Effector memory CD4-positive, alpha-beta T cell (primary cell): Measurements from ENCODE around the gene TMIGD1.
"Not testable (repeated sequence)": the region's sequence is repeated elsewhere in the genome, so short reads cannot be mapped to it uniquely, and the experiment has no call there.

ENCODE experiments used
- DNase-seq, 3 donors: peaks; one replicate each; pipeline ENCODE4 v3.0.0-alpha.2; 2020
- H3K27ac ChIP-seq: 2 replicates; pipeline ENCODE4 v1.7.0; 2013; ENCODE audit warnings: mild to moderate bottlenecking, low read length, moderate library complexity; ENCODE audit not compliant: insufficient read depth, poor library complexity, severe bottlenecking
- H3K27me3 ChIP-seq: replicated peaks from 2 replicates; pipeline ENCODE4 v1.7.0; 2013; ENCODE audit warnings: mild to moderate bottlenecking, low read length; ENCODE audit not compliant: insufficient read depth, control insufficient read depth, poor library complexity, severe bottlenecking
- H3K36me3 ChIP-seq: 2 replicates; pipeline ENCODE4 v1.7.0; 2013; ENCODE audit warnings: mild to moderate bottlenecking, low read length, moderate library complexity; ENCODE audit not compliant: control insufficient read depth, insufficient read depth
- H3K4me1 ChIP-seq: 2 replicates; pipeline ENCODE4 v1.7.0; 2013; ENCODE audit warnings: low read length, mild to moderate bottlenecking; ENCODE audit not compliant: control insufficient read depth, insufficient read depth, poor library complexity, severe bottlenecking
- H3K4me3 ChIP-seq: 2 replicates; pipeline ENCODE4 v1.7.0; 2013; ENCODE audit warnings: low read length, low read depth, mild to moderate bottlenecking; ENCODE audit not compliant: insufficient read depth, poor library complexity, severe bottlenecking
- H3K9me3 ChIP-seq: 2 replicates; pipeline ENCODE4 v1.7.0; 2013; ENCODE audit warnings: mild to moderate bottlenecking, low read length, moderate library complexity; ENCODE audit not compliant: control insufficient read depth

TMIGD1 gene

GRCh38 chr17:30360086-30360808 lies 26.4 kb upstream of the TMIGD1 start:
- Histone ChIP-seq H3K4me3 (no peak overlapping the region), H3K27me3 (no peaks in the 10 kb centered on the region), H3K36me3 (no peaks in the 10 kb centered on the region), H3K27ac (no peak overlapping the region), H3K4me1 (peaks cover 14% of the 10 kb centered on the region), H3K9me3 (no peaks in the 10 kb centered on the region)
- no peak for DNase-seq

DNA sequence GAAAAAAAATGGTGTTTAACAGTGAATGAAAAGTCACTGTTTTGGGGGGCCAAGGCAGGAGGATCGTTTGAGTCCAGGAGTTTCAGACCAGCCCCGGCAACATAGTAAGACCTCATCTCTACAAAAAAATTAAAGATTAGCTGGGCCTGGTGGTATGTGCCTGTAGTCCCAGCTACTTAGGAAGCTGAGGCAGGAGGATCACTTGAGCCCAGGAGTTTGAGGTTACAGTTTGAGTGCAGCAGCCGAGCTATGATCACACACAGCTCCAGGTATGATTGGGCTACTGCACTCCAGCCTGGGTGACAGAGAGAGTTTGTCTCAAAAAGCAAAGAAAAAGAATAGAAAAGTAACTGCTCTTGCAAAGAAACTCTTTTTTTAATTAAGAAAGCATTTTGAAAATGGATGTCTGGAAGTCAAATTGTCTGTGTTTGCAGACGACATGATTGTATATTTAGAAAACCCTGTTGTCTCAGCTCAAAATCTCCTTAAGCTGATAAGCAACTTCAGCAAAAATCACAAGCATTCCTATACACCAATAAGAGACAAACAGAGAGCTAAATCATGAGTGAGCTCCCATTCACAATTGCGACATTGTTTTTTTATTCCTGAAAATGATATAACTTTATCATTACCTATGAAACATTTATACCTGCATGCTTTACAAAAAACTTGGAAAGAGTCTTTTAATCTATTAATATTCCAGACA lies 24.4 kb upstream of the TMIGD1 start:
- Histone ChIP-seq H3K4me3 (no peak overlapping the region), H3K9me3 (no peaks in the 10 kb centered on the region), H3K27ac (no peak overlapping the region), H3K4me1 (peaks cover 9% of the 10 kb centered on the region), H3K36me3 (no peaks in the 10 kb centered on the region), H3K27me3 (no peaks in the 10 kb centered on the region)
- DNase-seq = no peak

DNA sequence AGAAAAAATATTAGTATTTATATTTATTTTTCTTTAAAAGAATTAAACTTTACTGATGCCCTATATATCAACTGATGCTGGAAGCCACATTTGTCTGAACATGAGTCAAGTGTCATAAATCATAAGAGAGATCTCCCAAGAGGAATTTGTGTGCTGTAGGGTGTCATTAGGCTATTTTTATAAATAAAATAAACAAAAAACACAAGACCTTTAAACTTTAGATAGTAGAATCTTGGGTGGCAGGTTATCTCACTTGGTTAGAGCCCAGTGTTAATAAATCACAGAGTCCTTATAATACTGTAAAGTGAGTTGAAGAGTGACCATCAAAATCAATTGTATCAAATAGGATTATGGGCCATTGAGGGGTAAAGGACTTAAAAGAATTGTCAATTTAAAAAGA lies 23.6 kb upstream of the TMIGD1 start:
- no peak overlapping the region for H3K4me3 ChIP-seq
- no peaks in the 10 kb centered on the region for H3K36me3 ChIP-seq
- H3K4me1 ChIP-seq = peaks cover 1% of the 10 kb centered on the region
- no peaks in the 10 kb centered on the region for H3K9me3 ChIP-seq
- no peak for DNase-seq
- H3K27me3 ChIP-seq = no peaks in the 10 kb centered on the region
- H3K27ac ChIP-seq = no peak overlapping the region

DNA sequence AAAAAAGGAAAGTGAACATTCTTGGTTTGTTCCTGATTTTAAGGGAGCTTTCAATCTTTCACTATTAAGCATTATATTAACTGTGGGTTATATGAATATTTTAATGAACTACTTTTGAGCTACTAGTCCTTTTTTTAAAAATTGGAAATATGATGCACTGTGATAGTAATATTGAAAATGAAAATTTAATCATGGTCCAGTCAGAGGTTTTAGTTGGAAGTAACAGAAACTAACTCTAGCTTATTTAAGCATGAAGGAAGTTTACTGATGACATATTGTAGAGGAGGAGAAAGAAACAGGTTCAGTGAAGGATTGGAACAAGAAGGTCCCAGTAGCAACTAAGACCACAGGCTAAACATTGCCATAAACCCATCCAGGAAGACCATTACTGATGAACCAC lies 20.8 kb upstream of the TMIGD1 start:
- Histone ChIP-seq H3K36me3 (no peaks in the 10 kb centered on the region), H3K4me3 (no peak overlapping the region), H3K27ac (no peak overlapping the region), H3K27me3 (no peaks in the 10 kb centered on the region), H3K4me1 (no peaks in the 10 kb centered on the region), H3K9me3 (no peaks in the 10 kb centered on the region)
- DNase-seq = no peak

- DNase-seq = no peak
- Histone ChIP-seq H3K4me1 (no peaks in the 10 kb centered on the region), H3K36me3 (no peaks in the 10 kb centered on the region), H3K27me3 (no peaks in the 10 kb centered on the region), H3K9me3 (no peaks in the 10 kb centered on the region), H3K27ac (no peak overlapping the region), H3K4me3 (no peak overlapping the region)
Measured at GRCh38 chr17:30352240-30352814, 18.5 kb upstream of the TMIGD1 start.

DNA sequence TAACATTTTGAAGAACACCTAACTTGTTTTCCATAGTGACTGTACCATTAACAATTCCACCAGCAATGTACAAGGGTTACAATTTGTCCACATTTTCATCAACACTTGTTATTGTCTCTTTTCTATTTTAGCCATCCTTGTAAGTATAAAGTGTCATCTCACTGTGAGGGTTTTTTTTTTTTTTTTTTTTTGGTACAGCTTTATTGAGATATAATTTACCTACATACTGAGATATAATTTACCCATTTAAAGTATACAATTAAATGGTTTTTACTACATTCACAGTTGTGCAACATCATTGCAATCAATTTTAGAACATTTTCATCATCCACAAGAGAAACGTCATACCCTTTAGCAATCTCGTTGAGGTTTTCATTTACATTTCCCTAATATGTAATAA lies 17.9 kb upstream of the TMIGD1 start:
- no peak overlapping the region for H3K4me3 ChIP-seq
- H3K27ac ChIP-seq = no peak overlapping the region
- DNase-seq = no peak
- no peaks in the 10 kb centered on the region for H3K9me3 ChIP-seq
- H3K36me3 ChIP-seq = no peaks in the 10 kb centered on the region
- no peaks in the 10 kb centered on the region for H3K27me3 ChIP-seq
- no peaks in the 10 kb centered on the region for H3K4me1 ChIP-seq

GRCh38 chr17:30351263-30351662 lies 17.4 kb upstream of the TMIGD1 start:
- not testable (repeated sequence) for DNase-seq, H3K4me3 ChIP-seq, H3K9me3 ChIP-seq, H3K27ac ChIP-seq, H3K4me1 ChIP-seq, H3K36me3 ChIP-seq, H3K27me3 ChIP-seq

DNA sequence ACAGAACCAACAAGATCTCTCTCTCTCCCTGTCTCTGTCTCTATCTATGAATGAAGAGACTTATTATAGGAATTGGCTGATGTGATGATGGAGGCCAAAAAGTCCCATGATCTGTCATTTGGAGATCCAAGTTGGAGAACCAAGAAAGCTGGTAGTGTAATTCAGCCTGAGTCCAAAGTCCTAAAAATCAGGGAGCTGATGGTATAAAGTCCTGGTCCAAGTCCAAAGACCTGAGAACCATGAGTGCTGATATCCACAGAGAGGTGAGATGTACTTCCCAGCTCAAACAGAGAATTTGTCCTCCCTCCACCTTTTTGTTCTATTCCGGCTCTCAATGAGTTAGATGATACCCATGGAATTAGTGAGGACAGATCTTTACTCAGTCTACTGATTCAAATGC lies 15.4 kb upstream of the TMIGD1 start:
- no peak overlapping the region for H3K27ac ChIP-seq

GRCh38 chr17:30347488-30347887 lies 13.6 kb upstream of the TMIGD1 start:
- Histone ChIP-seq H3K4me3 (no peak overlapping the region), H3K27ac (no peak overlapping the region), H3K9me3 (no peaks in the 10 kb centered on the region), H3K36me3 (no peaks in the 10 kb centered on the region), H3K4me1 (no peaks in the 10 kb centered on the region), H3K27me3 (no peaks in the 10 kb centered on the region)
- DNase-seq = no peak

More for the DNA sequence above, 15.4 kb upstream of the TMIGD1 start:
- DNase-seq = no peak
- Histone ChIP-seq H3K4me3 (no peak overlapping the region), H3K36me3 (no peaks in the 10 kb centered on the region), H3K9me3 (no peaks in the 10 kb centered on the region), H3K4me1 (no peaks in the 10 kb centered on the region), H3K27me3 (no peaks in the 10 kb centered on the region)

DNA sequence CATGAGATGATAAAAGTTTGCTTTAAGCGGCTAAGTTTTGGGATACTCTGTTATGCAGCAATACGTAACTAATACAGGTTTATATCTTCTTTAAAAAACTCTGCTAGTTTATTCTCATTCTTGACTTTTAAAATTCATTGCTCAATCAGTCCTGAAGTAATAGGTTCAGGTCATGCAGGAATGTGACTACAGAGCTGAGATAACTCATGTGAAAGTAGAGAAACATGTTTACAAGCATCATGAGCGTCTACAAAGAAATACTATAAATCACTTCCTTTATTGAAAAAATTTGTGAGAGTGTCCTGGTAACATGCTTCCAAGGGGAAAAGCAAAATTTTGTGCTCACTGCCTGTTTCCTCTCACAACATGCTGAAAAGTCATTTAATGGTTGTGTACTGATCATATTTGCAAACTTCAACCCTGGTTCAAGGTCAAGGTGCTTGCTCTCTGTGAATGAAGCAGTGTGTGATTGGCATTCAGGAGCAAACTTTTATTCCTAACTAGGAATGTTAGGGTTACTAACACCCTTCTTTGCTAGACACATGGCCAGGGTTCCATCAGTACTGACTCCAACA lies 12.5 kb upstream of the TMIGD1 start:
- H3K36me3 ChIP-seq = no peaks in the 10 kb centered on the region
- H3K27me3 ChIP-seq = no peaks in the 10 kb centered on the region
- no peak overlapping the region for H3K4me3 ChIP-seq
- H3K4me1 ChIP-seq = no peaks in the 10 kb centered on the region
- no peaks in the 10 kb centered on the region for H3K9me3 ChIP-seq
- no peak for DNase-seq
- H3K27ac ChIP-seq = no peak overlapping the region
